Loucy (cell line): ENCODE measurements around the gene PRSS56.

Experiments
- EZH2phosphoT487 ChIP-seq: fragments of 200-600 bp; IDR thresholded peaks from 2 replicates; pipeline ENCODE4 v1.6.1; 2018; ENCODE audit warnings: antibody characterized with exemption, mild to moderate bottlenecking, moderate library complexity, borderline replicate concordance
- TF ChIP-seq, protein P1 (sequence below): fragments of 200-600 bp; sonication (generic); conservative IDR thresholded peaks from 2 replicates; pipeline ENCODE4 v1.5.1; 2014; ENCODE audit warnings: mild to moderate bottlenecking, antibody characterized with exemption, low read length

- TF ChIP-seq, protein P1, sequence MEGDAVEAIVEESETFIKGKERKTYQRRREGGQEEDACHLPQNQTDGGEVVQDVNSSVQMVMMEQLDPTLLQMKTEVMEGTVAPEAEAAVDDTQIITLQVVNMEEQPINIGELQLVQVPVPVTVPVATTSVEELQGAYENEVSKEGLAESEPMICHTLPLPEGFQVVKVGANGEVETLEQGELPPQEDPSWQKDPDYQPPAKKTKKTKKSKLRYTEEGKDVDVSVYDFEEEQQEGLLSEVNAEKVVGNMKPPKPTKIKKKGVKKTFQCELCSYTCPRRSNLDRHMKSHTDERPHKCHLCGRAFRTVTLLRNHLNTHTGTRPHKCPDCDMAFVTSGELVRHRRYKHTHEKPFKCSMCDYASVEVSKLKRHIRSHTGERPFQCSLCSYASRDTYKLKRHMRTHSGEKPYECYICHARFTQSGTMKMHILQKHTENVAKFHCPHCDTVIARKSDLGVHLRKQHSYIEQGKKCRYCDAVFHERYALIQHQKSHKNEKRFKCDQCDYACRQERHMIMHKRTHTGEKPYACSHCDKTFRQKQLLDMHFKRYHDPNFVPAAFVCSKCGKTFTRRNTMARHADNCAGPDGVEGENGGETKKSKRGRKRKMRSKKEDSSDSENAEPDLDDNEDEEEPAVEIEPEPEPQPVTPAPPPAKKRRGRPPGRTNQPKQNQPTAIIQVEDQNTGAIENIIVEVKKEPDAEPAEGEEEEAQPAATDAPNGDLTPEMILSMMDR: no peak
- no peak for TF ChIP-seq EZH2phosphoT487
Observed at GRCh38 chr2:232519581-232520438, at the start of gene PRSS56.
